Right lobe of liver (tissue), 4 donors: Measurements from ENCODE around the gene GATB.

Experiments
- POLR2A ChIP-seq: fragments of 450-650 bp; IDR thresholded peaks from one replicate; pipeline ENCODE4 v1.6.1; 2017; ENCODE audit warnings: antibody characterized with exemption, mild to moderate bottlenecking
- TF ChIP-seq, protein P1 (sequence below), 4 donors: fragments of 200-600 bp in 3 of 4; fragments of 450-650 bp in 1 of 4; IDR thresholded peaks; one replicate each; pipeline versions ENCODE4 v1.5.1 to v1.8.0; 2016 to 2022; ENCODE audit warnings: antibody characterized with exemption in 4 of 4, mild to moderate bottlenecking in 2 of 4
- donor health status: DM: no; HTN: no; CAD: no.
- donor health status: DM: no; HTN: no; CAD: no.
- donor health status: DM: no; HTN: yes; CAD: no.

DNA sequence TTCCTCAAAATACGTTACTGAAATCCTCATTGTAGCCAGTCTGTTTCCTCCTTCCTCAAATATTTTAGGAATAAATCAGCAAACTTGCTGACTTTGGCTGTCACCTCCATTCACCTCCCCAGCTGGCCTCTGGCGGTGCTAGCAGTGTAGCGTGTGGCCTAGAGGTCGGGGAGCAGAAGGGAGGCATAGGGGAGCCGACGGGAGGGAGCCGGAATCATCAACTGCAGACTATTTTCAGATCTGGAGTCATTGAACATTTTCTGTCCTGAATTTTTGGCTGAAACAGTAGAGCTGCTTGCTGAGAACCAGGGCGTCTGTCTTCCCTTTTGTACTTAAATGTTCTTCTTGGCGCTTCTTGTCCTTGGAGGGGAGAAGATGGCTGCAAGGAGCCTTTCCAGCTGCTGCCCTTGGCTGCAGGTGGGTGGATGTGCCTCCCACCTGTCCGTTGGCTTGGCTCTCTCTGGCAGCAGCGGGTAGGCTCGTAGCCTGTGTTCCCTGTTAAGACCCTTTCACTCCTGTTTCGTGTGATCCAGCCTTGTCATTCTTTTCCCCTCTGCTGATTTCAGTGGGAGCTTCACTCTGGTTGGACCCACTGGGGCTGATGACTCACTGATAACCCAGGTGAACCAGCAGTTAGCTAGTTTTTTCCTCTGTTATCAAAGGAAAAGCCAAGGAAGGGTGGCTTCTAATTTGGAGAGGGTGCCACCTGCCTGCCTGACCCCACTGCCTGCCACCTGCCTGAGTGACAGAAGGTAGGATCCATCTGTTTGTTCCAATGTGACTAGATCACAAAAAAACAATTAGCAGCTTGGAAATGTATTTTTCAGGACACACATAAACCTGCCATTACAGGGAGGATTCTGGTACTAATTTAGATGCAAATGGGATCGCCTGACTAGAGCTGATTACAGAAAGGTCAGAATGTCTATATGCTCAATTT, 135.9 kb downstream of the GATB start:
- no peak for TF ChIP-seq POLR2A
- TF ChIP-seq, protein P1, sequence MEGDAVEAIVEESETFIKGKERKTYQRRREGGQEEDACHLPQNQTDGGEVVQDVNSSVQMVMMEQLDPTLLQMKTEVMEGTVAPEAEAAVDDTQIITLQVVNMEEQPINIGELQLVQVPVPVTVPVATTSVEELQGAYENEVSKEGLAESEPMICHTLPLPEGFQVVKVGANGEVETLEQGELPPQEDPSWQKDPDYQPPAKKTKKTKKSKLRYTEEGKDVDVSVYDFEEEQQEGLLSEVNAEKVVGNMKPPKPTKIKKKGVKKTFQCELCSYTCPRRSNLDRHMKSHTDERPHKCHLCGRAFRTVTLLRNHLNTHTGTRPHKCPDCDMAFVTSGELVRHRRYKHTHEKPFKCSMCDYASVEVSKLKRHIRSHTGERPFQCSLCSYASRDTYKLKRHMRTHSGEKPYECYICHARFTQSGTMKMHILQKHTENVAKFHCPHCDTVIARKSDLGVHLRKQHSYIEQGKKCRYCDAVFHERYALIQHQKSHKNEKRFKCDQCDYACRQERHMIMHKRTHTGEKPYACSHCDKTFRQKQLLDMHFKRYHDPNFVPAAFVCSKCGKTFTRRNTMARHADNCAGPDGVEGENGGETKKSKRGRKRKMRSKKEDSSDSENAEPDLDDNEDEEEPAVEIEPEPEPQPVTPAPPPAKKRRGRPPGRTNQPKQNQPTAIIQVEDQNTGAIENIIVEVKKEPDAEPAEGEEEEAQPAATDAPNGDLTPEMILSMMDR (IDR thresholded peaks at IDR 0.05), result no peak
